K562 (cell line): ENCODE results near the gene TRAPPC2L. TPM values are rescaled to one million over a fixed set of nuclear protein-coding genes. Genes with fewer than 3 reads are reported as not detected.

Experiments used
- ATAC-seq: fragments of 200-7000 bp; cut with Tn5 transposase; 3 replicates; pipeline ENCODE4 v1.9.1; 2020; ENCODE audit warnings: moderate library complexity
- BruUV-seq: library from RNA; stranded (reverse); fragments of 400-500 nt; replicated peaks from 2 replicates; lab custom pipeline; 2021; lab: Mats Ljungman, UMichigan
- CTCF ChIA-PET: fragments of 300-600 bp; formaldehyde crosslinking; extraction: SDS; loops from one replicate; lab custom pipeline; 2021; ENCODE audit warnings: low intra/inter-chr PET ratio; lab: Yijun Ruan, JAX
- POLR2A ChIA-PET: fragments of 300-600, 350-650 bp; sonication (Branson Sonifier 250); formaldehyde crosslinking; extraction: SDS; loops from one replicate; lab custom pipeline; 2021; ENCODE audit warnings: antibody characterized with exemption, inconsistent platforms; lab: Yijun Ruan, JAX
- DNase-seq, 4 experiments: peaks; one replicate each; pipeline versions ENCODE4 v3.0.0 to v3.0.0-alpha.2; 2011 to 2018; ENCODE audit warnings: low spot score in 3 of 4, mixed read lengths in 3 of 4; ENCODE audit errors: extremely low read depth in 1 of 4
- FAIRE-seq: peaks from 2 replicates; lab custom pipeline; 2011; peaks lifted over from hg19 to GRCh38; lab: Jason Lieb, UNC
- H2AFZ ChIP-seq: 2 replicates; pipeline ENCODE4 v1.6.0; 2011; ENCODE audit warnings: low read depth, low read length, control low read depth, inconsistent platforms
- H3K27ac ChIP-seq: fragments of 200-600 bp; 3 replicates; pipeline ENCODE4 v1.8.0; 2011; ENCODE audit warnings: low read depth, mild to moderate bottlenecking, control low read depth, inconsistent platforms, low read length, moderate library complexity, mixed read lengths; ENCODE audit errors: extremely low read depth
- H3K27me3 ChIP-seq, 2 experiments: fragments of 300-600 bp in 1 of 2; 2 replicates in 1 of 2; 3 replicates in 1 of 2; pipeline versions ENCODE4 v1.6.0 to v1.8.0; 2011; ENCODE audit warnings: inconsistent platforms in 2 of 2, low read length in 2 of 2, mild to moderate bottlenecking in 1 of 2, mixed read lengths in 1 of 2, moderate library complexity in 1 of 2; ENCODE audit not compliant: control insufficient read depth in 2 of 2, insufficient read depth in 2 of 2
- H3K36me3 ChIP-seq: fragments of 300-600 bp; 3 replicates; pipeline ENCODE4 v1.8.0; 2011; ENCODE audit warnings: mild to moderate bottlenecking, low read length, inconsistent platforms; ENCODE audit not compliant: control insufficient read depth, insufficient read depth
- H3K4me1 ChIP-seq, 2 experiments: fragments of 200-600 bp in 1 of 2; replicated peaks in 1 of 2; 2 replicates in 1 of 2; 3 replicates in 1 of 2; pipeline versions ENCODE4 v1.5.1 to v1.8.0; 2011; ENCODE audit warnings: inconsistent platforms in 2 of 2, low read length in 2 of 2, mild to moderate bottlenecking in 1 of 2, mixed read lengths in 1 of 2, moderate library complexity in 1 of 2; ENCODE audit not compliant: control insufficient read depth in 2 of 2, insufficient read depth in 2 of 2
- H3K4me2 ChIP-seq: 2 replicates; pipeline ENCODE4 v1.6.1; 2011; ENCODE audit warnings: low read length, control low read depth, inconsistent platforms, mixed read lengths; ENCODE audit not compliant: insufficient read depth
- H3K4me3 ChIP-seq: fragments of 200-600 bp; sonication (generic), shearing (Covaris generic); 2 replicates; pipeline ENCODE4 v1.5.1; 2016; ENCODE audit warnings: control low read depth, inconsistent platforms
- H3K79me2 ChIP-seq: fragments of 200-600 bp; 3 replicates; pipeline ENCODE4 v1.8.0; 2011; ENCODE audit warnings: low read length, inconsistent platforms; ENCODE audit not compliant: control insufficient read depth, insufficient read depth
- H3K9ac ChIP-seq, 2 experiments: 2 replicates each; pipeline versions ENCODE4 v1.6.0 to v1.6.1; 2011; ENCODE audit warnings: low read depth in 2 of 2, low read length in 2 of 2, control low read depth in 1 of 2, inconsistent platforms in 1 of 2, mild to moderate bottlenecking in 1 of 2, mixed read lengths in 1 of 2; ENCODE audit not compliant: insufficient read depth in 1 of 2
- H3K9me1 ChIP-seq: one replicate; pipeline ENCODE4 v1.6.0; 2011; ENCODE audit warnings: inconsistent platforms, mild to moderate bottlenecking, low read length, moderate library complexity; ENCODE audit not compliant: control insufficient read depth, insufficient read depth
- H3K9me3 ChIP-seq: replicated peaks from 2 replicates; pipeline ENCODE4 v1.5.1; 2011; ENCODE audit warnings: low read depth, low read length, inconsistent platforms; ENCODE audit not compliant: control insufficient read depth, insufficient read depth
- H4K20me1 ChIP-seq: replicated peaks from 2 replicates; pipeline ENCODE4 v1.6.1; 2011; ENCODE audit warnings: low read length, inconsistent platforms, mixed read lengths; ENCODE audit not compliant: control insufficient read depth, insufficient read depth
- GTF2A2 ChIP-seq: IDR thresholded peaks from 2 replicates; pipeline ENCODE4 v1.6.1; 2016; ENCODE audit warnings: mild to moderate bottlenecking, missing genetic modification characterization, missing compliant biosample characterization
- XRCC4 ChIP-seq: IDR thresholded peaks from one replicate; pipeline ENCODE4 v1.6.1; 2011; ENCODE audit not compliant: insufficient read depth, insufficient read length; ENCODE audit errors: extremely low read depth
- WGBS: fragments of 100-300 bp; shearing (Covaris generic); methylation state at CpG from one replicate; pipeline ENCODE4 v1.1.6; 2016; ENCODE audit warnings: low coverage, mixed read lengths; ENCODE audit not compliant: insufficient coverage; ENCODE audit errors: missing lambda C conversion rate; 5-methylcytosine and 5-hydroxymethylcytosine counted together
- in situ Hi-C: fragments of 300-500 bp; cut with MboI; formaldehyde crosslinking; loops from 4 replicates; pipeline ENCODE4 v1.15.0; 2018; ENCODE audit warnings: inconsistent platforms, mixed read lengths
- intact Hi-C: fragments of 100-400 bp; cut with micrococcal nuclease; formaldehyde crosslinking; loops from 2 replicates; pipeline ENCODE4 v1.14.2; 2022
- polyA plus RNA-seq, 8 experiments: library from polyadenylated mRNA; depleted of rRNA in 4 of 8; stranded (reverse) in 5 of 8; unstranded in 3 of 8; fragments of >200 nt; fragmentation: Nextera tagmentation in 2 of 8; fragmentation: Illumina TruSeq in 1 of 8; extraction: Ambion mirVana in 2 of 8; extraction: Trizol in 1 of 8; gene quantifications; 2 replicates each; pipeline versions ENCODE4 v1.2.1 to v1.2.3, GENCODE V29; 2011 to 2014; ENCODE audit warnings: inconsistent platforms in 1 of 8, missing spikeins in 1 of 8
- total RNA-seq, 7 experiments: library from RNA; depleted of rRNA in 6 of 7; stranded (reverse); fragments of >200 nt in 6 of 7; fragmentation: Illumina TruSeq in 2 of 7; extraction: Trizol in 2 of 7; gene quantifications; 2 replicates each; pipeline versions ENCODE4 v1.2.1 to v1.2.3, GENCODE V29; 2011 to 2021; ENCODE audit warnings: low replicate concordance in 1 of 7
- TF ChIP-seq, protein P1 (sequence below): fragments of 450-650 bp; IDR thresholded peaks from 2 replicates; pipeline ENCODE4 v1.6.1; 2017; ENCODE audit warnings: mild to moderate bottlenecking, moderate library complexity
- TF ChIP-seq, protein P2 (sequence below): fragments of 450-650 bp; IDR thresholded peaks from 2 replicates; pipeline ENCODE4 v1.6.1; 2017; ENCODE audit warnings: antibody characterized with exemption, mild to moderate bottlenecking

TRAPPC2L gene
- total and polyA plus RNA-seq, 9 of the 15 experiments (the other 6 are each of a cell fraction or from before 2014, with no cell fraction given) = 60.4 to 398 (median 97.5) TPM

DNA sequence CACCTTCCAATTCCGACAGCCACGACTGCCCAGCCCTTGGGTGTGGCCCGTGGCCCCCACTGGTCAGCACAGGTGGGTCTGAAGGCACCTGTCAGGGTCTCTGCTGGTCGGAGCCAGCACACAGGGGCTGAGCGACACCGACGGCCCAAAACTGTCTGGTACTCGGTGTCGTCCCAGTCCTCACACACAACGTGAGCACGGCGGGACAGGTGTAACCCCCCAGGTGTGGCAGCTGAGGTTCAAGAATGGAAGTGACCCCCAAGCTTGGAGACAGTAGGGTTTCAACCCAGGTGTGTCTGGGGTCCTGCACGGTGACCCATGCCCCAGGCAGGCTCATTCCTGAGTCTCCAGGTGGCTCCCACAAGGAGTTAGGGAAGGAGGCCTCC lies 1.2 kb upstream of the TRAPPC2L start:
- in situ Hi-C loops = no loop called here
- no peak for FAIRE-seq

More for the DNA sequence above, 1.2 kb upstream of the TRAPPC2L start:
- Histone ChIP-seq H4K20me1 (no peaks in the 10 kb centered on the region; the same call in 1 of the 2 replicates), H3K9me3 (no peaks in the 10 kb centered on the region), H3K27ac (no peak overlapping the region), H3K4me2 (peak overlapping the region; percentile 76), H3K27me3 (no peaks in the 10 kb centered on the region)
- CTCF ChIA-PET = no interaction called here
- DNase-seq (no peak), ATAC-seq (no peak)
- intact Hi-C loops = loop anchor here (2.0 kb wide), 1 partner anchor 43 kb away; no protein-coding TSS in a partner anchor
- POLR2A ChIA-PET = interaction anchor here (0.7 kb wide), 2 partner anchors 258 to 260 kb away, joined by 3 read pairs; no protein-coding TSS in a partner anchor
- WGBS = 79% methylated on average over 13 of the region's 13 CpGs
- BruUV-seq = TSS peak; percentile 42
- TF ChIP-seq GTF2A2 (tag) = no peak
- TF ChIP-seq, protein P1, sequence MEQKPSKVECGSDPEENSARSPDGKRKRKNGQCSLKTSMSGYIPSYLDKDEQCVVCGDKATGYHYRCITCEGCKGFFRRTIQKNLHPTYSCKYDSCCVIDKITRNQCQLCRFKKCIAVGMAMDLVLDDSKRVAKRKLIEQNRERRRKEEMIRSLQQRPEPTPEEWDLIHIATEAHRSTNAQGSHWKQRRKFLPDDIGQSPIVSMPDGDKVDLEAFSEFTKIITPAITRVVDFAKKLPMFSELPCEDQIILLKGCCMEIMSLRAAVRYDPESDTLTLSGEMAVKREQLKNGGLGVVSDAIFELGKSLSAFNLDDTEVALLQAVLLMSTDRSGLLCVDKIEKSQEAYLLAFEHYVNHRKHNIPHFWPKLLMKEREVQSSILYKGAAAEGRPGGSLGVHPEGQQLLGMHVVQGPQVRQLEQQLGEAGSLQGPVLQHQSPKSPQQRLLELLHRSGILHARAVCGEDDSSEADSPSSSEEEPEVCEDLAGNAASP = no peak
- TF ChIP-seq, protein P2, sequence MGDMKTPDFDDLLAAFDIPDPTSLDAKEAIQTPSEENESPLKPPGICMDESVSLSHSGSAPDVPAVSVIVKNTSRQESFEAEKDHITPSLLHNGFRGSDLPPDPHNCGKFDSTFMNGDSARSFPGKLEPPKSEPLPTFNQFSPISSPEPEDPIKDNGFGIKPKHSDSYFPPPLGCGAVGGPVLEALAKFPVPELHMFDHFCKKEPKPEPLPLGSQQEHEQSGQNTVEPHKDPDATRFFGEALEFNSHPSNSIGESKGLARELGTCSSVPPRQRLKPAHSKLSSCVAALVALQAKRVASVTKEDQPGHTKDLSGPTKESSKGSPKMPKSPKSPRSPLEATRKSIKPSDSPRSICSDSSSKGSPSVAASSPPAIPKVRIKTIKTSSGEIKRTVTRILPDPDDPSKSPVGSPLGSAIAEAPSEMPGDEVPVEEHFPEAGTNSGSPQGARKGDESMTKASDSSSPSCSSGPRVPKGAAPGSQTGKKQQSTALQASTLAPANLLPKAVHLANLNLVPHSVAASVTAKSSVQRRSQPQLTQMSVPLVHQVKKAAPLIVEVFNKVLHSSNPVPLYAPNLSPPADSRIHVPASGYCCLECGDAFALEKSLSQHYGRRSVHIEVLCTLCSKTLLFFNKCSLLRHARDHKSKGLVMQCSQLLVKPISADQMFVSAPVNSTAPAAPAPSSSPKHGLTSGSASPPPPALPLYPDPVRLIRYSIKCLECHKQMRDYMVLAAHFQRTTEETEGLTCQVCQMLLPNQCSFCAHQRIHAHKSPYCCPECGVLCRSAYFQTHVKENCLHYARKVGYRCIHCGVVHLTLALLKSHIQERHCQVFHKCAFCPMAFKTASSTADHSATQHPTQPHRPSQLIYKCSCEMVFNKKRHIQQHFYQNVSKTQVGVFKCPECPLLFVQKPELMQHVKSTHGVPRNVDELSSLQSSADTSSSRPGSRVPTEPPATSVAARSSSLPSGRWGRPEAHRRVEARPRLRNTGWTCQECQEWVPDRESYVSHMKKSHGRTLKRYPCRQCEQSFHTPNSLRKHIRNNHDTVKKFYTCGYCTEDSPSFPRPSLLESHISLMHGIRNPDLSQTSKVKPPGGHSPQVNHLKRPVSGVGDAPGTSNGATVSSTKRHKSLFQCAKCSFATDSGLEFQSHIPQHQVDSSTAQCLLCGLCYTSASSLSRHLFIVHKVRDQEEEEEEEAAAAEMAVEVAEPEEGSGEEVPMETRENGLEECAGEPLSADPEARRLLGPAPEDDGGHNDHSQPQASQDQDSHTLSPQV = no peak
- TF ChIP-seq XRCC4 = no peak
- TF ChIP-seq, all 486 proteins: peak for 0
- Histone ChIP-seq H3K36me3 (peaks cover 33% of the 10 kb centered on the region; the same call in 2 of the 3 replicates), H3K4me1 (peaks cover 8 to 45% of the 10 kb centered on the region in 2 experiments), H3K9me1 (peaks cover 6% of the 10 kb centered on the region), H2AFZ (no peak overlapping the region), H3K79me2 (peaks cover 23% of the 10 kb centered on the region), H3K9ac (peak overlapping the region; percentile 31 to 93; a peak in 3 of 4 replicates), H3K4me3 (peak overlapping the region; percentile 37; the same call in 1 of the 2 replicates)
